ENCODE data around the gene CADPS2. TPM values are rescaled to one million over a fixed set of nuclear protein-coding genes. Genes with fewer than 3 reads are reported as not detected.

Gene CADPS2
- total RNA-seq, 2 donors from 2014 or later, result 31.9 to 63.9 TPM

- peaks cover 0 to 55% of the 10 kb centered on the region in 2 donors for H3K27me3 ChIP-seq
- DNase-seq (no peak), ATAC-seq (no peak)
- no peak for TF ChIP-seq POLR2A (IDR thresholded peaks at IDR 0.05)
- no peak for TF ChIP-seq CTCF (IDR thresholded peaks at IDR 0.05)
- intact Hi-C loops (cut with DNase I), result no loop called here
- H3K27ac ChIP-seq, result no peak overlapping the region
- peaks cover 30% of the 10 kb centered on the region for H3K4me1 ChIP-seq
- WGBS, 2 donors, result 42 to 57% methylated on average over 12 of the region's 12 CpGs
- H3K36me3 ChIP-seq (replicated peaks in 1 of 2; ENCODE audit: insufficient read depth in 1 of 2, low read depth in 2 of 2), result no peaks in the 10 kb centered on the region
- peaks cover 0 to 5% (median 0%) of the 10 kb centered on the region in 3 donors for H3K9me3 ChIP-seq
- no peak overlapping the region for H3K4me3 ChIP-seq
Observed at GRCh38 chr7:122311050-122311700, 575.1 kb downstream of the CADPS2 start.

GRCh38 chr7:122310119-122311021, 575.9 kb downstream of the CADPS2 start:
- peaks cover 35% of the 10 kb centered on the region for H3K4me1 ChIP-seq
- 6% methylated on average over 33 to 61 of the region's 61 CpGs for WGBS, 2 donors
- peak; percentile 37 for ATAC-seq
- peak in 2 of 4 donors; percentile 24 to 33 for DNase-seq
- peak overlapping the region; percentile 4 for H3K4me3 ChIP-seq
- no peak overlapping the region for H3K27ac ChIP-seq
- TF ChIP-seq CTCF (IDR thresholded peaks at IDR 0.05) (no peak), POLR2A (IDR thresholded peaks at IDR 0.05) (no peak)
- intact Hi-C loops (cut with DNase I), result no loop called here
- no peaks in the 10 kb centered on the region for H3K36me3 ChIP-seq (replicated peaks in 1 of 2; ENCODE audit: insufficient read depth in 1 of 2, low read depth in 2 of 2)
- H3K27me3 ChIP-seq, result peaks cover 0 to 63% of the 10 kb centered on the region in 2 donors
- H3K9me3 ChIP-seq, result peaks cover 0 to 5% (median 0%) of the 10 kb centered on the region in 3 donors

GRCh38 chr7:122309421-122309820, 576.8 kb downstream of the CADPS2 start:
- WGBS, 2 donors, result 40 to 67% methylated on average over 3 of the region's 3 CpGs
- Histone ChIP-seq H3K27ac (no peak overlapping the region), H3K36me3 (replicated peaks in 1 of 2; ENCODE audit: insufficient read depth in 1 of 2, low read depth in 2 of 2) (no peaks in the 10 kb centered on the region), H3K4me3 (no peak overlapping the region), H3K27me3 (peaks cover 0 to 71% of the 10 kb centered on the region in 2 donors), H3K4me1 (peaks cover 44% of the 10 kb centered on the region), H3K9me3 (peaks cover 0 to 5% (median 0%) of the 10 kb centered on the region in 3 donors)
- intact Hi-C loops (cut with DNase I), result no loop called here
- TF ChIP-seq POLR2A (IDR thresholded peaks at IDR 0.05) (no peak), CTCF (IDR thresholded peaks at IDR 0.05) (no peak)
- ATAC-seq, result no peak
- no peak for DNase-seq

GRCh38 chr7:122307228-122307621, 579.0 kb downstream of the CADPS2 start:
- H3K36me3 ChIP-seq (replicated peaks in 1 of 2; ENCODE audit: insufficient read depth in 1 of 2, low read depth in 2 of 2), result no peaks in the 10 kb centered on the region
- DNase-seq, result no peak
- H3K4me1 ChIP-seq, result peaks cover 54% of the 10 kb centered on the region
- no peak for ATAC-seq
- H3K27me3 ChIP-seq, result peaks cover 0 to 79% of the 10 kb centered on the region in 2 donors
- H3K9me3 ChIP-seq, result peaks cover 0 to 5% (median 0%) of the 10 kb centered on the region in 3 donors
- TF ChIP-seq POLR2A (IDR thresholded peaks at IDR 0.05) (no peak), CTCF (IDR thresholded peaks at IDR 0.05) (no peak)
- intact Hi-C loops (cut with DNase I), result no loop called here
- H3K27ac ChIP-seq, result no peak overlapping the region
- no peak overlapping the region for H3K4me3 ChIP-seq
- 19 to 27% methylated on average over 13 of the region's 13 CpGs for WGBS, 2 donors

Data from body of pancreas (tissue), 4 donors.